ENCODE measurements around the gene AKR7A2.
"Not testable (repeated sequence)": the region's sequence is repeated elsewhere in the genome, so short reads cannot be mapped to it uniquely, and the experiment has no call there.

AKR7A2 gene

GRCh38 chr1:19262047-19262446, 49.9 kb downstream of the AKR7A2 start:
- TF ChIP-seq, protein P1, sequence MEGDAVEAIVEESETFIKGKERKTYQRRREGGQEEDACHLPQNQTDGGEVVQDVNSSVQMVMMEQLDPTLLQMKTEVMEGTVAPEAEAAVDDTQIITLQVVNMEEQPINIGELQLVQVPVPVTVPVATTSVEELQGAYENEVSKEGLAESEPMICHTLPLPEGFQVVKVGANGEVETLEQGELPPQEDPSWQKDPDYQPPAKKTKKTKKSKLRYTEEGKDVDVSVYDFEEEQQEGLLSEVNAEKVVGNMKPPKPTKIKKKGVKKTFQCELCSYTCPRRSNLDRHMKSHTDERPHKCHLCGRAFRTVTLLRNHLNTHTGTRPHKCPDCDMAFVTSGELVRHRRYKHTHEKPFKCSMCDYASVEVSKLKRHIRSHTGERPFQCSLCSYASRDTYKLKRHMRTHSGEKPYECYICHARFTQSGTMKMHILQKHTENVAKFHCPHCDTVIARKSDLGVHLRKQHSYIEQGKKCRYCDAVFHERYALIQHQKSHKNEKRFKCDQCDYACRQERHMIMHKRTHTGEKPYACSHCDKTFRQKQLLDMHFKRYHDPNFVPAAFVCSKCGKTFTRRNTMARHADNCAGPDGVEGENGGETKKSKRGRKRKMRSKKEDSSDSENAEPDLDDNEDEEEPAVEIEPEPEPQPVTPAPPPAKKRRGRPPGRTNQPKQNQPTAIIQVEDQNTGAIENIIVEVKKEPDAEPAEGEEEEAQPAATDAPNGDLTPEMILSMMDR (conservative IDR thresholded peaks at IDR 0.05; ENCODE audit: control insufficient read depth, insufficient read depth, low read depth, low read length): no peak
- H3K4me3 ChIP-seq (ENCODE audit: control insufficient read depth, low read depth, low read length): no peak overlapping the region
- no peak for DNase-seq (ENCODE audit: low read depth)

- H3K4me3 ChIP-seq (ENCODE audit: control insufficient read depth, low read depth, low read length): no peak overlapping the region
- DNase-seq (ENCODE audit: low read depth): peak; percentile 93
- TF ChIP-seq, protein P1 (conservative IDR thresholded peaks at IDR 0.05; ENCODE audit: control insufficient read depth, insufficient read depth, low read depth, low read length): no peak
Observed at GRCh38 chr1:19260211-19261138, 51.5 kb downstream of the AKR7A2 start.

DNA sequence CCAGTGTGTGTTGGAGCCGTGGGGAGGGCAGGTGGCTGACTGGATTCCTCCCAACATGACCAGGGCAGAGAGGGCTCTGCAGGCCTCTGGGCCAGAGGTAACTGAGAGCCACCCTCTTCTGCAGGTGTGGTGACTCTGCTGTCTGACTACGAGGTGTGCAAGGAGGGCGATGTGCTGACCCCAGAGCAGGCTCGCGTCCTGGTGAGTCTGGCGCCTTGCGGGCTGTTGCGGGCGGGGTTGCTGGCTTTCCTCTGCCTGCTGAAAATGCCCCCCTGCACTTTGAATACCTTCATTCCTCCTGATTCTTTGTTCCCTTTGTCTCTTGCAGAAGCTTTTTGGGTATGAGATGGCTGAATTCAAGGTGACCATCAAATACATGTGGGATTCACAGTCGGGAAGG, 53.6 kb downstream of the AKR7A2 start:
- TF ChIP-seq, protein P1 (conservative IDR thresholded peaks at IDR 0.05; ENCODE audit: control insufficient read depth, insufficient read depth, low read depth, low read length): no peak
- DNase-seq (ENCODE audit: low read depth): no peak
- no peak overlapping the region for H3K4me3 ChIP-seq (ENCODE audit: control insufficient read depth, low read depth, low read length)

- peak; percentile 76 for DNase-seq (ENCODE audit: low read depth)
- TF ChIP-seq, protein P1 (conservative IDR thresholded peaks at IDR 0.05; ENCODE audit: control insufficient read depth, insufficient read depth, low read depth, low read length): no peak
- no peak overlapping the region for H3K4me3 ChIP-seq (ENCODE audit: control insufficient read depth, low read depth, low read length)
Observed at GRCh38 chr1:19257178-19257914, 54.6 kb downstream of the AKR7A2 start.

DNA sequence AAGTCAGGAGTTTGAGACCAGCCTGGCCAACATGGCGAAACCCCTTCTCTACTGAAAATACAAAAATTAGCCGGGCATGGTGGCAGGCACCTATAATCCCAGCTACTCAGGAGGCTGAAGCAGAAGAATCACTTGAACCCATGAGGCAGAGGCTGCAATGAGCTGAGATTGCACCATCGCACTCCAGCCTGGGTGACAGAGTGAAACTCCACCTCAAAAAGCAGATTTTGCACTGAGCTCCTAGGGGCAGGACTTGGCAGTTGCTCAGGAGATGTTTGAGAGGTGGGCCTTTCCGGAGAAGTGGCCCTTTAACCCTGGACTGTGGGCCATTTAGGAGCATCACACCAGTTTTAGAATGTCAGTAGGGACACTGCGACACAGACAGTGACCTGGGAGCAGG, 55.6 kb downstream of the AKR7A2 start:
- not testable (repeated sequence) for H3K4me3 ChIP-seq (ENCODE audit: control insufficient read depth, low read depth, low read length); DNase-seq (ENCODE audit: low read depth)

DNA sequence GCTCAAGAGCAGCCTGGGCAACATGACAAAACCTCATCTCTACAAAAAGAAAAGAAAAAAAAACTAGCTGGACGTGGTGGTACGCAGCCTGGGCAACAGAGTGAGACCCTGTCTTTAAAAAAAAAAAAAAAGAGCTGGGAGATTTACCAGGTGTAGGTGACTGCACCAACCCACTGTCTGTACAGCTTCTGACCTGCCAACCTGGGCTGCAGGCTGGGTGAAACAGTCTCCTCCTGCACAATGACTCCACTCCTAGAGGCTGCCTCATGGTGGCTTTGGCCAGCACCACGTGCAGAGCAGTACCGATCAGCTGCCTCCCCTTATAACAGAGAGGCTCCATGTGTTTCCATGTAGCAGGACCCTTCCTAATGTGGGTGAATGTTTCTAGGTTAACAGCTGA, 56.7 kb downstream of the AKR7A2 start:
- H3K4me3 ChIP-seq (ENCODE audit: control insufficient read depth, low read depth, low read length): no peak overlapping the region
- TF ChIP-seq, protein P1 (conservative IDR thresholded peaks at IDR 0.05; ENCODE audit: control insufficient read depth, insufficient read depth, low read depth, low read length): no peak
- DNase-seq (ENCODE audit: low read depth): no peak

DNA sequence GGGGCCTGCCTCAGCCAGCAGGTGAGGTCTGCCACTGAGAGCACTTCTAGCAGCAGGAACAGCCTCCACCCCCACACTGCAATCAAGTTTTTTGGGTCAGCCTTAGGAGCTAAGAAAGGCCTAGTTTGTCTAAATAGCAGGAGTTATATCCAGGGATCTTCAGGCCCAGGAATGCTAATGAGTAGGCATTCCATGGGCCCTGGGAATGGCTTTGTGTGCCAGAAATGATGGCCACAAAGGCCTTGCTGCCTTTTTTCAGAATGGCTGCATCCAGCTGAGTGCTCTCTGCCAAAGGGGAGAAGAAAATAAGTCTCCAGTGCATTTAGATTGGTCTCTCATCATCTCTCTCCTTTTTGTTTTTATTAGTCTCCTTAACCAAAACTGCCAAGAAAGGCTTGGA, 57.5 kb downstream of the AKR7A2 start:
- TF ChIP-seq, protein P1 (conservative IDR thresholded peaks at IDR 0.05; ENCODE audit: control insufficient read depth, insufficient read depth, low read depth, low read length): no peak
- no peak overlapping the region for H3K4me3 ChIP-seq (ENCODE audit: control insufficient read depth, low read depth, low read length)
- no peak for DNase-seq (ENCODE audit: low read depth)

All from fibroblast of mammary gland (primary cell).